ENCODE measurements around the gene ITGB3. TPM values are rescaled to one million over a fixed set of nuclear protein-coding genes. Genes with fewer than 3 reads are reported as not detected.

ITGB3 gene
- total RNA-seq, 1 donor from 2014 or later = not detected

DNA sequence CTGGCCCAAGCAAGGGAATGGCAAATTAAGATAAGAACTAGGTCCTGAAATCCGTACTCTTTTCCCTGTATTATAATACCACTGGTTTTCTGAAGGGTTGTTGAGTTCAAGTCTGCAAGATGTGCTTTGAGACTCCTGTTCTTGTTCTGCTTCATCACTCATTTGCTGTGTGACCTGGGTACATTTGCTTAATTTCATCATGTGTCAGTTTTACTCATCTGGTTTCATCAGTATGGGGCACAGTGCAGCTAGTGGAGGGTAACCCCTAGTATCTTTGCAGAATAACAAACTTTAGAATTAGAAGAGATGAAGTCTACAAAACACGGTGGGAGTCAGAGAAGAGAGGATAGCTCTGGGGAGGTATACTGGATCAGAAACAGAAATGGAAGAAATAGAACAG, 48.2 kb downstream of the ITGB3 start:
- TF ChIP-seq CTCF (IDR thresholded peaks at IDR 0.05; ENCODE audit: unreplicated experiment) = no peak
- H3K27me3 Mint-ChIP-seq (ENCODE audit: unreplicated experiment) = no peaks in the 10 kb centered on the region
- H3K36me3 Mint-ChIP-seq (ENCODE audit: low read depth, unreplicated experiment) = no peaks in the 10 kb centered on the region
- no peaks in the 10 kb centered on the region for H3K9me3 Mint-ChIP-seq (ENCODE audit: unreplicated experiment)
- no peaks in the 10 kb centered on the region for H3K4me1 Mint-ChIP-seq (ENCODE audit: unreplicated experiment)
- no peak overlapping the region for H3K4me3 Mint-ChIP-seq (ENCODE audit: unreplicated experiment)
- no peak for DNase-seq (ENCODE audit: low spot score)
- no peak overlapping the region for H3K27ac Mint-ChIP-seq (ENCODE audit: unreplicated experiment)

- Mint-ChIP-seq H3K4me1 (ENCODE audit: unreplicated experiment) (no peaks in the 10 kb centered on the region), H3K4me3 (ENCODE audit: unreplicated experiment) (no peak overlapping the region), H3K9me3 (ENCODE audit: unreplicated experiment) (no peaks in the 10 kb centered on the region), H3K27me3 (ENCODE audit: unreplicated experiment) (no peaks in the 10 kb centered on the region), H3K36me3 (ENCODE audit: low read depth, unreplicated experiment) (no peaks in the 10 kb centered on the region), H3K27ac (ENCODE audit: unreplicated experiment) (no peak overlapping the region)
- no peak for TF ChIP-seq CTCF (IDR thresholded peaks at IDR 0.05; ENCODE audit: unreplicated experiment)
- DNase-seq (ENCODE audit: low spot score) = no peak
Measured at GRCh38 chr17:47304186-47304585, 50.6 kb downstream of the ITGB3 start.

- Mint-ChIP-seq H3K36me3 (ENCODE audit: low read depth, unreplicated experiment) (no peaks in the 10 kb centered on the region), H3K27ac (ENCODE audit: unreplicated experiment) (no peak overlapping the region), H3K4me1 (ENCODE audit: unreplicated experiment) (peaks cover 3% of the 10 kb centered on the region), H3K9me3 (ENCODE audit: unreplicated experiment) (no peaks in the 10 kb centered on the region), H3K27me3 (ENCODE audit: unreplicated experiment) (no peaks in the 10 kb centered on the region), H3K4me3 (ENCODE audit: unreplicated experiment) (no peak overlapping the region)
- TF ChIP-seq CTCF (IDR thresholded peaks at IDR 0.05; ENCODE audit: unreplicated experiment) = no peak
- no peak for DNase-seq (ENCODE audit: low spot score)
Measured at GRCh38 chr17:47305302-47305923, 51.8 kb downstream of the ITGB3 start.

GRCh38 chr17:47310186-47310733, 56.6 kb downstream of the ITGB3 start:
- H3K27me3 Mint-ChIP-seq (ENCODE audit: unreplicated experiment) = no peaks in the 10 kb centered on the region
- H3K4me3 Mint-ChIP-seq (ENCODE audit: unreplicated experiment) = no peak overlapping the region
- no peak overlapping the region for H3K27ac Mint-ChIP-seq (ENCODE audit: unreplicated experiment)
- TF ChIP-seq CTCF (IDR thresholded peaks at IDR 0.05; ENCODE audit: unreplicated experiment) = no peak
- peaks cover 3% of the 10 kb centered on the region for H3K4me1 Mint-ChIP-seq (ENCODE audit: unreplicated experiment)
- no peaks in the 10 kb centered on the region for H3K9me3 Mint-ChIP-seq (ENCODE audit: unreplicated experiment)
- H3K36me3 Mint-ChIP-seq (ENCODE audit: low read depth, unreplicated experiment) = no peaks in the 10 kb centered on the region
- DNase-seq (ENCODE audit: low spot score) = no peak

- Mint-ChIP-seq H3K27ac (ENCODE audit: unreplicated experiment) (no peak overlapping the region), H3K4me3 (ENCODE audit: unreplicated experiment) (no peak overlapping the region), H3K4me1 (ENCODE audit: unreplicated experiment) (peaks cover 3% of the 10 kb centered on the region), H3K27me3 (ENCODE audit: unreplicated experiment) (no peaks in the 10 kb centered on the region), H3K9me3 (ENCODE audit: unreplicated experiment) (no peaks in the 10 kb centered on the region), H3K36me3 (ENCODE audit: low read depth, unreplicated experiment) (no peaks in the 10 kb centered on the region)
- DNase-seq (ENCODE audit: low spot score) = no peak
- no peak for TF ChIP-seq CTCF (IDR thresholded peaks at IDR 0.05; ENCODE audit: unreplicated experiment)
Measured at GRCh38 chr17:47311420-47311819, 57.8 kb downstream of the ITGB3 start.
